Astrocyte (in vitro differentiated cells and primary cell): ENCODE measurements around the gene ENOX2. TPM values are rescaled to one million over a fixed set of nuclear protein-coding genes. Genes with fewer than 3 reads are reported as not detected.

Source experiments
- DNase-seq: peaks from one replicate; pipeline ENCODE4 v3.0.0-alpha.2; 2010; ENCODE audit warnings: low read depth
- FAIRE-seq: peaks from 2 replicates; lab custom pipeline; 2011; peaks lifted over from hg19 to GRCh38; lab: Jason Lieb, UNC
- H2AFZ ChIP-seq: 2 replicates; pipeline ENCODE4 v1.6.0; 2012; ENCODE audit warnings: low read depth, low read length, inconsistent platforms
- H3K27ac ChIP-seq: 2 replicates; pipeline ENCODE4 v1.5.1; 2011; ENCODE audit warnings: low read depth, low read length, inconsistent platforms
- H3K27me3 ChIP-seq: 2 replicates; pipeline ENCODE4 v1.6.0; 2011; ENCODE audit warnings: low read length, inconsistent platforms; ENCODE audit not compliant: insufficient read depth
- H3K36me3 ChIP-seq: 2 replicates; pipeline ENCODE4 v1.5.1; 2011; ENCODE audit warnings: low read length, inconsistent platforms; ENCODE audit not compliant: insufficient read depth
- H3K4me1 ChIP-seq: 2 replicates; pipeline ENCODE4 v1.5.1; 2011; ENCODE audit warnings: low read length, inconsistent platforms; ENCODE audit not compliant: insufficient read depth
- H3K4me2 ChIP-seq: 2 replicates; pipeline ENCODE4 v1.6.0; 2012; ENCODE audit warnings: low read length, inconsistent platforms
- H3K4me3 ChIP-seq: 2 replicates; pipeline ENCODE4 v1.5.1; 2011; ENCODE audit warnings: low read depth, mild to moderate bottlenecking, low read length, inconsistent platforms; ENCODE audit not compliant: insufficient read depth
- H3K79me2 ChIP-seq: 2 replicates; pipeline ENCODE4 v1.6.0; 2012; ENCODE audit warnings: mild to moderate bottlenecking, low read length, inconsistent platforms; ENCODE audit not compliant: insufficient read depth
- H3K9ac ChIP-seq: 2 replicates; pipeline ENCODE4 v1.6.0; 2012; ENCODE audit warnings: mild to moderate bottlenecking, low read length, inconsistent platforms
- H3K9me3 ChIP-seq: 2 replicates; pipeline ENCODE4 v1.5.1; 2012; ENCODE audit warnings: low read depth, mild to moderate bottlenecking, low read length, inconsistent platforms; ENCODE audit not compliant: insufficient read depth
- H4K20me1 ChIP-seq: 2 replicates; pipeline ENCODE4 v1.6.0; 2012; ENCODE audit warnings: low read length, inconsistent platforms; ENCODE audit not compliant: insufficient read depth
- H3K27ac Mint-ChIP-seq: one replicate; pipeline ENCODE4 v1.8.0; 2021; ENCODE audit warnings: mild to moderate bottlenecking, mixed read lengths; ENCODE audit not compliant: unreplicated experiment
- H3K27me3 Mint-ChIP-seq: one replicate; pipeline ENCODE4 v1.8.0; 2021; ENCODE audit warnings: low read depth, mixed read lengths; ENCODE audit not compliant: unreplicated experiment
- H3K36me3 Mint-ChIP-seq: one replicate; pipeline ENCODE4 v1.8.0; 2021; ENCODE audit warnings: low read depth, mixed read lengths; ENCODE audit not compliant: unreplicated experiment
- H3K4me1 Mint-ChIP-seq: one replicate; pipeline ENCODE4 v1.8.0; 2021; ENCODE audit warnings: low read depth, mixed read lengths; ENCODE audit not compliant: unreplicated experiment
- H3K4me3 Mint-ChIP-seq: one replicate; pipeline ENCODE4 v1.8.0; 2021; ENCODE audit warnings: mild to moderate bottlenecking, moderate library complexity, mixed read lengths; ENCODE audit not compliant: unreplicated experiment
- H3K9me3 Mint-ChIP-seq: one replicate; pipeline ENCODE4 v1.8.0; 2021; ENCODE audit warnings: mild to moderate bottlenecking, mixed read lengths; ENCODE audit not compliant: unreplicated experiment
- EZH2 ChIP-seq: IDR thresholded peaks from 2 replicates; pipeline ENCODE4 v1.6.1; 2012; ENCODE audit warnings: mild to moderate bottlenecking, low read length, inconsistent platforms; ENCODE audit not compliant: insufficient read depth
- total RNA-seq: library from RNA; stranded (reverse); gene quantifications from 2 replicates; pipeline ENCODE4 v1.2.1, GENCODE V29; 2021
- TF ChIP-seq, protein P1 (sequence below): IDR thresholded peaks from 2 replicates; pipeline ENCODE4 v1.5.1; 2011; ENCODE audit warnings: low read depth, mild to moderate bottlenecking, inconsistent platforms, low read length, moderate library complexity; ENCODE audit not compliant: insufficient read depth

ENOX2 gene
- total RNA-seq, 1 donor from 2014 or later: 9.4 TPM

DNA sequence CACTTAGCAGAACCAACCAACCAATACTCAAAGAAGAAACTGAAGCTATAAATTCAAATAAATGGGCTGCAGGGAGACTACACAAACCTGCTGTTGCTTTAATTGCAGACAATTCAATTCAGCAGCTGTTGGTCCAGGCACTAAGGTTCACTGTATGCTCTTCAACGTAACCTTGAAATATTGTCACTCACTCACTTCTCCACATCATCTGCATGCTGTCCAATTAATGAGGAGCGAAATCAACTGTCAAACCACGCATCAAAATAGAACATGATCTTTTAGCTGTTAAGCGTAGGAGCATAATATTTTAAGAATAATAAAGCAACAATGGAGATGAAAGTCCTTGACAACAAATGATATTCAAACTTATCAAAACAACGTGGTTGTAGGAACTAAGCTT, 17.0 kb downstream of the ENOX2 start:
- H3K36me3 ChIP-seq: no peaks in the 10 kb centered on the region
- FAIRE-seq (peak; percentile 73), DNase-seq (no peak)
- no peaks in the 10 kb centered on the region for H3K9me3 ChIP-seq
- Mint-ChIP-seq H3K9me3 (no peaks in the 10 kb centered on the region), H3K27me3 (no peaks in the 10 kb centered on the region), H3K4me3 (no peak overlapping the region), H3K27ac (no peak overlapping the region), H3K4me1 (no peaks in the 10 kb centered on the region), H3K36me3 (no peaks in the 10 kb centered on the region)
- H4K20me1 ChIP-seq: no peaks in the 10 kb centered on the region
- no peaks in the 10 kb centered on the region for H3K4me1 ChIP-seq
- H3K9ac ChIP-seq: no peak overlapping the region
- TF ChIP-seq EZH2: no peak
- TF ChIP-seq, protein P1, sequence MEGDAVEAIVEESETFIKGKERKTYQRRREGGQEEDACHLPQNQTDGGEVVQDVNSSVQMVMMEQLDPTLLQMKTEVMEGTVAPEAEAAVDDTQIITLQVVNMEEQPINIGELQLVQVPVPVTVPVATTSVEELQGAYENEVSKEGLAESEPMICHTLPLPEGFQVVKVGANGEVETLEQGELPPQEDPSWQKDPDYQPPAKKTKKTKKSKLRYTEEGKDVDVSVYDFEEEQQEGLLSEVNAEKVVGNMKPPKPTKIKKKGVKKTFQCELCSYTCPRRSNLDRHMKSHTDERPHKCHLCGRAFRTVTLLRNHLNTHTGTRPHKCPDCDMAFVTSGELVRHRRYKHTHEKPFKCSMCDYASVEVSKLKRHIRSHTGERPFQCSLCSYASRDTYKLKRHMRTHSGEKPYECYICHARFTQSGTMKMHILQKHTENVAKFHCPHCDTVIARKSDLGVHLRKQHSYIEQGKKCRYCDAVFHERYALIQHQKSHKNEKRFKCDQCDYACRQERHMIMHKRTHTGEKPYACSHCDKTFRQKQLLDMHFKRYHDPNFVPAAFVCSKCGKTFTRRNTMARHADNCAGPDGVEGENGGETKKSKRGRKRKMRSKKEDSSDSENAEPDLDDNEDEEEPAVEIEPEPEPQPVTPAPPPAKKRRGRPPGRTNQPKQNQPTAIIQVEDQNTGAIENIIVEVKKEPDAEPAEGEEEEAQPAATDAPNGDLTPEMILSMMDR: no peak
- no peaks in the 10 kb centered on the region for H3K27me3 ChIP-seq
- H3K27ac ChIP-seq: no peak overlapping the region
- no peaks in the 10 kb centered on the region for H3K79me2 ChIP-seq
- no peak overlapping the region for H2AFZ ChIP-seq
- H3K4me3 ChIP-seq: no peak overlapping the region
- H3K4me2 ChIP-seq: no peak overlapping the region

GRCh38 chrX:130885508-130885907, 17.5 kb downstream of the ENOX2 start:
- FAIRE-seq: peak; percentile 70

GRCh38 chrX:130884627-130885026, 18.4 kb downstream of the ENOX2 start:
- Histone ChIP-seq H3K27me3 (no peaks in the 10 kb centered on the region), H3K36me3 (no peaks in the 10 kb centered on the region), H4K20me1 (no peaks in the 10 kb centered on the region), H3K27ac (no peak overlapping the region), H2AFZ (no peak overlapping the region), H3K9me3 (no peaks in the 10 kb centered on the region), H3K79me2 (no peaks in the 10 kb centered on the region), H3K4me3 (no peak overlapping the region), H3K4me1 (peaks cover 6% of the 10 kb centered on the region), H3K4me2 (no peak overlapping the region), H3K9ac (no peak overlapping the region)
- H3K27ac Mint-ChIP-seq: no peak overlapping the region
- TF ChIP-seq EZH2: no peak
- TF ChIP-seq, protein P1: no peak
- H3K27me3 Mint-ChIP-seq: no peaks in the 10 kb centered on the region
- H3K4me3 Mint-ChIP-seq: no peak overlapping the region
- H3K36me3 Mint-ChIP-seq: no peaks in the 10 kb centered on the region
- peaks cover 8% of the 10 kb centered on the region for H3K4me1 Mint-ChIP-seq
- H3K9me3 Mint-ChIP-seq: no peaks in the 10 kb centered on the region
- FAIRE-seq (peak; percentile 97), DNase-seq (no peak)

More at GRCh38 chrX:130885508-130885907, 17.5 kb downstream of the ENOX2 start:
- Histone ChIP-seq H3K4me1 (no peaks in the 10 kb centered on the region), H3K27ac (no peak overlapping the region), H3K79me2 (no peaks in the 10 kb centered on the region), H4K20me1 (no peaks in the 10 kb centered on the region), H3K9ac (no peak overlapping the region), H3K4me3 (no peak overlapping the region), H3K27me3 (no peaks in the 10 kb centered on the region), H3K4me2 (no peak overlapping the region), H3K9me3 (no peaks in the 10 kb centered on the region), H2AFZ (no peak overlapping the region), H3K36me3 (no peaks in the 10 kb centered on the region)
- H3K27ac Mint-ChIP-seq: no peak overlapping the region
- H3K4me1 Mint-ChIP-seq: peaks cover under 1% of the 10 kb centered on the region
- no peaks in the 10 kb centered on the region for H3K9me3 Mint-ChIP-seq
- H3K27me3 Mint-ChIP-seq: no peaks in the 10 kb centered on the region
- no peak for DNase-seq
- no peak overlapping the region for H3K4me3 Mint-ChIP-seq
- H3K36me3 Mint-ChIP-seq: no peaks in the 10 kb centered on the region
- TF ChIP-seq EZH2: no peak
- TF ChIP-seq, protein P1: no peak
